MM.1S (cell line): Measurements from ENCODE around the gene FER.

Experiments
- CTCF ChIP-seq: fragments of 300-600 bp; sonication (generic); IDR thresholded peaks from 2 replicates; pipeline ENCODE4 v1.5.1; 2016; ENCODE audit warnings: antibody characterized with exemption, low read length, mixed read lengths
- EZH2 ChIP-seq: fragments of 300-600 bp; sonication (generic); optimal IDR thresholded peaks from 2 replicates; pipeline ENCODE3; 2017; ENCODE audit warnings: low read depth, mild to moderate bottlenecking, antibody characterized with exemption, low read length, mixed read lengths

GRCh38 chr5:109239456-109239855 lies 491.8 kb downstream of the FER start:
- TF ChIP-seq CTCF: no peak
- no peak for TF ChIP-seq EZH2
